SJCRH30 (cell line): ENCODE measurements around the gene TPSB2. TPM values are rescaled to one million over a fixed set of nuclear protein-coding genes. Genes with fewer than 3 reads are reported as not detected.

Experiments
- DNase-seq, 2 experiments: peaks; one replicate each; pipeline ENCODE4 v3.0.0-alpha.2; 2015 to 2020
- H3K27ac ChIP-seq: fragments of 250-450 bp; sonication (Bioruptor Pico); 2 replicates; pipeline ENCODE4 v1.5.1; 2020; ENCODE audit warnings: mild to moderate bottlenecking, moderate library complexity
- H3K27me3 ChIP-seq: fragments of 250-450 bp; sonication (Bioruptor Pico); 2 replicates; pipeline ENCODE4 v1.5.1; 2020; ENCODE audit warnings: mild to moderate bottlenecking, moderate library complexity
- H3K36me3 ChIP-seq: fragments of 250-450 bp; sonication (Bioruptor Pico); 2 replicates; pipeline ENCODE4 v1.5.1; 2020; ENCODE audit warnings: mild to moderate bottlenecking, moderate library complexity
- H3K4me1 ChIP-seq: fragments of 250-450 bp; sonication (Bioruptor Pico); 2 replicates; pipeline ENCODE4 v1.5.1; 2020; ENCODE audit warnings: mild to moderate bottlenecking, moderate library complexity
- H3K4me3 ChIP-seq: fragments of 250-450 bp; sonication (Bioruptor Pico); 2 replicates; pipeline ENCODE4 v1.5.1; 2020; ENCODE audit warnings: mild to moderate bottlenecking, moderate library complexity
- H3K9me3 ChIP-seq: fragments of 250-450 bp; sonication (Bioruptor Pico); replicated peaks from 2 replicates; pipeline ENCODE4 v1.5.1; 2020; ENCODE audit warnings: mild to moderate bottlenecking, moderate library complexity
- total RNA-seq: library from RNA; depleted of rRNA; stranded (reverse); fragments of >200 nt; shearing (Covaris generic); gene quantifications from 2 replicates; pipeline ENCODE4 v1.2.3, GENCODE V29; 2014

The TPSB2 gene
- total RNA-seq, 1 experiment from 2014 or later: not detected

- Histone ChIP-seq H3K4me1 (no peaks in the 10 kb centered on the region), H3K36me3 (no peaks in the 10 kb centered on the region), H3K9me3 (no peaks in the 10 kb centered on the region), H3K27ac (no peak overlapping the region), H3K27me3 (peaks cover 27% of the 10 kb centered on the region), H3K4me3 (no peak overlapping the region)
- no peak for DNase-seq
These were observed 8.9 kb downstream of the TPSB2 start for GRCh38 chr16:1220841-1221627.

DNA sequence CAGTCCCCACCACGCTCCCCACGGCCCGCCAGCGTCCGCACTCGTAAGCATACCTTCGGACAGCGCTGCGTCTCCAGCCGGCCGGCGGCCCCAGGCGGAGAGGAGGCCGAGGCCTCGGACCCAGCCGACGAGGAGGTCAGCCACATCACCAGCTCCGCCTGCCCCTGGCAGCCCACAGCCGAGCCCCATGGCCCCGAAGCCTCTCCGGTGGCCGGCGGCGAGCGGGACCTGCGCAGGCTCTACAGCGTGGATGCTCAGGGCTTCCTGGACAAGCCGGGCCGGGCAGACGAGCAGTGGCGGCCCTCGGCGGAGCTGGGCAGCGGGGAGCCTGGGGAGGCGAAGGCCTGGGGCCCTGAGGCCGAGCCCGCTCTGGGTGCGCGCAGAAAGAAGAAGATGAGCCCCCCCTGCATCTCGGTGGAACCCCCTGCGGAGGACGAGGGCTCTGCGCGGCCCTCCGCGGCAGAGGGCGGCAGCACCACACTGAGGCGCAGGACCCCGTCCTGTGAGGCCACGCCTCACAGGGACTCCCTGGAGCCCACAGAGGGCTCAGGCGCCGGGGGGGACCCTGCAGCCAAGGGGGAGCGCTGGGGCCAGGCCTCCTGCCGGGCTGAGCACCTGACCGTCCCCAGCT, 9.8 kb downstream of the TPSB2 start:
- Histone ChIP-seq H3K36me3 (no peaks in the 10 kb centered on the region), H3K9me3 (no peaks in the 10 kb centered on the region), H3K27me3 (peaks cover 23% of the 10 kb centered on the region), H3K4me3 (no peak overlapping the region), H3K4me1 (no peaks in the 10 kb centered on the region), H3K27ac (no peak overlapping the region)
- DNase-seq: no peak

DNA sequence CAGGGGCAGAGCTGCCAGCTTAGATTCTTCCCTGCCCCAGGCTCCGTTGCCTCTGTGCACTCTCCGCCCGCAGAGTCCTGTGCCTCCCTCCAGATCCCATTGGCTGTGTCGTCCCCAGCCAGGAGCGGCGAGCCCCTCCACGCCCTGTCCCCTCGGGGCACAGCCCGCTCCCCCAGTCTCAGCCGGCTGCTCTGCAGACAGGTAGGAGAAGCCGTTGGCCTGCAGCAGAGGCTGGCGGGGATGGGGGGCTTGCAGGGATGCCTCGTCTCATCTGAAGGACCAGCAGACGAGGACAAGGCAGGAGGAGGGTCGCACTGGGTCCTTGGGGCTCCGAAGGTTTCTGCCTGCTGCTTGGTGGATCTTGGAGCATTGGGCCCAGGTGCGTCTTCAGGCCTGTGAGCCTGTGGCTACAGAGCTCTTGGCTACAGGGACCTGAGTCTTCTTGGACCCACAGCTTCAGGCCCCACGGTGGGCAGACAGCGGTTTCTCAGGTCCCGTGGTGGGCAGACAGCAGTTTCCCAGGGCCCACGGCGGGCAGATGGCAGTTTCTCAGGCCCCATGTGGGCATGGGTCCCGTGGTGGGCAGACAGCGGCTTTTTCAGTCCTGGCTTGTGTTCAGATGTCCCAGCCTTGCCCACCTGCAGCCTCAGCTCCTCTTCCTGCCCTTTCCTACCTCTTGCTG, 10.9 kb downstream of the TPSB2 start:
- H3K4me1 ChIP-seq: no peaks in the 10 kb centered on the region
- peaks cover 14% of the 10 kb centered on the region for H3K27me3 ChIP-seq
- H3K4me3 ChIP-seq: no peak overlapping the region
- no peaks in the 10 kb centered on the region for H3K9me3 ChIP-seq
- no peak overlapping the region for H3K27ac ChIP-seq
- H3K36me3 ChIP-seq: no peaks in the 10 kb centered on the region
- DNase-seq: no peak

- Histone ChIP-seq H3K36me3 (no peaks in the 10 kb centered on the region), H3K27me3 (peaks cover 14% of the 10 kb centered on the region)
These were observed 11.7 kb downstream of the TPSB2 start for GRCh38 chr16:1218061-1218929.

DNA sequence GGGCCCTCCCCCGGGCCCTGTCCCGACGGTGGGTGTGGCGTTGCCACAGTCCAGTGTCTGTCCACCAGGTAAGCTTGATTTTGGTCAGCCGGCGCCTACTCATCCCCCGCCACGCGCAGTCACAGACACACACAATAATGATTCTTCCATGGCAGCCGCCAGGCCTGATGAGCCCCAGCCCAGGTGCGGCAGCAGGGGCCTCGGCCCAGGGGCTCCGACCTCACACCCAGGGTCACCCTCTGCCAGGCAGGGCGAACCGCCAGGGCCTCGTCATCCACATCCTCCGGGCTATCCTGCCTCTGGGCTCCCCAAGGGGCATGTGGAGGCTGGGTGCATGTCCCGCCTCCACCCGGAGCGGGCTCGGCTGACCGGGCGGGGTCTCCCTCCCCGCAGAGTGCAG, 12.5 kb downstream of the TPSB2 start:
- Histone ChIP-seq H3K4me3 (no peak overlapping the region), H3K27ac (no peak overlapping the region), H3K9me3 (no peaks in the 10 kb centered on the region), H3K27me3 (peaks cover 14% of the 10 kb centered on the region), H3K36me3 (no peaks in the 10 kb centered on the region), H3K4me1 (no peaks in the 10 kb centered on the region)
- DNase-seq: no peak

More at GRCh38 chr16:1218061-1218929, 11.7 kb downstream of the TPSB2 start:
- Histone ChIP-seq H3K4me1 (no peaks in the 10 kb centered on the region), H3K4me3 (no peak overlapping the region), H3K27ac (no peak overlapping the region), H3K9me3 (no peaks in the 10 kb centered on the region)
- DNase-seq: no peak

DNA sequence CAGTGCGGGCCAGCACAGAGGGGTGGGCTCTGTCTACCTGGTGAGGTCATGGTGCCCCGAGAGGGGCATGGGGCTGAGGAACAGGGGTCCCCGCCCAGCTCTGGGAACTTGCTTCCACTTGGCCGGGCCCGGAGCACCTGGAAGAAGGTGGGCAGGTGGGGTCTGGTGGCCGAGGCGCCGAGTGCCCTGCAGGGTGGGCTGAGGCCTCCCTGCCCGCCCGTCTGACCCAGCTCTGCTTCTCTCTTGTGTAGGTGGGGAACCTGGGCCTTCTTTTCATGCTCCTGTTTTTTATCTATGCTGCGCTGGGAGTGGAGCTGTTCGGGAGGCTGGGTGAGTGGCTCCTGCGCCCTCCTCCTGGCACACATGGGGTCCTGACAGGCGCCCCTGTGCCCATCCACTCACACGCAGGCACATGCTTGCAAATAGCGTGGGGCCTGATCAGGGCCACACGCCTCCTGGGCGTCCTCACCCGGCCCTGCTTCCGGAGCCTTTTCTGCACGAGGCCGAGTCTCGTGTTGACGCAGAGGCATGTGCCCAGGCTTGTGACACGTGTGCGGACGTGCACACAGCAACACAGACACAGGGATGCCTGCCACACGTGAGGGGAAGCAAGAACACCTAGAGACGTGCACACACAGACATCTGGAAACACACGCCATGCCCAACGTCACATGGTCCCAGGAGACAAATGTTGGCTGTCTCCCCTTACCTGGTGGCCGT, 13.1 kb downstream of the TPSB2 start:
- no peak overlapping the region for H3K4me3 ChIP-seq
- H3K27me3 ChIP-seq: peaks cover 9% of the 10 kb centered on the region; the same call in 1 of the 2 replicates
- no peaks in the 10 kb centered on the region for H3K4me1 ChIP-seq
- H3K27ac ChIP-seq: no peak overlapping the region
- no peak for DNase-seq
- no peaks in the 10 kb centered on the region for H3K9me3 ChIP-seq
- no peaks in the 10 kb centered on the region for H3K36me3 ChIP-seq

GRCh38 chr16:1216296-1216619, 13.7 kb downstream of the TPSB2 start:
- Histone ChIP-seq H3K27ac (no peak overlapping the region), H3K27me3 (peaks cover 9% of the 10 kb centered on the region; the same call in 1 of the 2 replicates), H3K9me3 (no peaks in the 10 kb centered on the region), H3K4me3 (no peak overlapping the region), H3K4me1 (no peaks in the 10 kb centered on the region), H3K36me3 (no peaks in the 10 kb centered on the region)
- no peak for DNase-seq

GRCh38 chr16:1215574-1216295, 14.2 kb downstream of the TPSB2 start:
- no peaks in the 10 kb centered on the region for H3K4me1 ChIP-seq
- H3K9me3 ChIP-seq: no peaks in the 10 kb centered on the region
- no peak for DNase-seq
- no peaks in the 10 kb centered on the region for H3K36me3 ChIP-seq
- no peak overlapping the region for H3K4me3 ChIP-seq
- H3K27me3 ChIP-seq: peaks cover 9% of the 10 kb centered on the region; the same call in 1 of the 2 replicates
- H3K27ac ChIP-seq: no peak overlapping the region

DNA sequence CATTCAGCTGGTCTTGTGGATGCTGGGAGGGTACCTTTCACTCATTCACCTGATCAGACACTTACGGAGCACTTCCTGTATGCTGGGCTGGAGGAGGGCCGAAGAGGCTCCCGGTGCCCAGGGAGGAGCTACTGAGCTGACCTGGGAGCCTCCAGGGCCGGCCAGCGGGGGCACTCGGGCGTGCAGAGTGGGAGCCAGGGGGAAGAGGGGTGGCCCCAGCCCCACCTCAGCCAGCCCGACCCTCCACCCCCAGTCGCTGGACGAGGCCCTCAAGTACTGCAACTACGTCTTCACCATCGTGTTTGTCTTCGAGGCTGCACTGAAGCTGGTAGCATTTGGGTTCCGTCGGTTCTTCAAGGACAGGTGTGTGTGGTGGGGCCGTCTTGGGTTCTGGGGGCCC, 15.3 kb downstream of the TPSB2 start:
- Histone ChIP-seq H3K27ac (no peak overlapping the region), H3K4me1 (no peaks in the 10 kb centered on the region), H3K4me3 (no peak overlapping the region), H3K27me3 (peaks cover 8% of the 10 kb centered on the region; the same call in 1 of the 2 replicates), H3K9me3 (no peaks in the 10 kb centered on the region), H3K36me3 (no peaks in the 10 kb centered on the region)
- DNase-seq: no peak

GRCh38 chr16:1213796-1214372, 16.1 kb downstream of the TPSB2 start:
- Histone ChIP-seq H3K36me3 (no peaks in the 10 kb centered on the region), H3K9me3 (no peaks in the 10 kb centered on the region), H3K4me3 (no peak overlapping the region), H3K27me3 (no peaks in the 10 kb centered on the region; the same call in 1 of the 2 replicates), H3K4me1 (no peaks in the 10 kb centered on the region), H3K27ac (no peak overlapping the region)
- DNase-seq: no peak

GRCh38 chr16:1213231-1213630, 16.8 kb downstream of the TPSB2 start:
- Histone ChIP-seq H3K27ac (no peak overlapping the region), H3K4me1 (no peaks in the 10 kb centered on the region), H3K9me3 (no peaks in the 10 kb centered on the region), H3K36me3 (no peaks in the 10 kb centered on the region), H3K4me3 (no peak overlapping the region), H3K27me3 (no peaks in the 10 kb centered on the region)
- no peak for DNase-seq

DNA sequence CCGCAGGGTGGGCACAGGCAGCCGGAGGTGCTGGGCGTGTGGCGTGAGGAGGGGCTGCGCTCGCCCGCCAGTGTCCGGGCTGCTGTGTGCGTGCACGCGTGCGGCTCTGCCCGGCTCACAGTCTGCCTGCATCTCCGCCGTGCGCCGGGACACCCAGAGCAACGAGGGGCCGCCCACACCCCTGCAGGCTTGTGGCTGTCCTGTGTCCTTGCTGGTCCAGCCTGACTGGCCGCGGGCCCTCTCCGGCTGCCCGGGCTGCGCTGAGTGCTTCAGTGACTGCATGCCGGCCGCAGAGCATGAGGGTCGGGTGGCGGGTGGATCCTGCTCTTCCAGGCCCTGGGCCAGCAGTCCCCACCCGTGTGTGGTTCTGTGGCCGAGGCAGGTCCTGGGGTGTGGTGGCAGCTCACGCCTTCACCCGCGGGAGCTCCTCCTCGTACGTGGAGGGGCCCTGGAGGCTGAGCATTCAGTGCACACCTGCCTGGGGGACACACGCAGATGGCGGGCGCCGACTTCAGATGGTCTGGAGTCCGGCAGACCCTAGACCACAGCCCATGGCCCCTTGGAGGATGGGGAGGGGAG, 17.3 kb downstream of the TPSB2 start:
- H3K4me1 ChIP-seq: no peaks in the 10 kb centered on the region
- no peaks in the 10 kb centered on the region for H3K9me3 ChIP-seq
- H3K27me3 ChIP-seq: no peaks in the 10 kb centered on the region
- DNase-seq: no peak
- no peak overlapping the region for H3K27ac ChIP-seq
- H3K4me3 ChIP-seq: no peak overlapping the region
- no peaks in the 10 kb centered on the region for H3K36me3 ChIP-seq
